ENCODE results near the gene MYCBPAP.

Gene MYCBPAP

DNA sequence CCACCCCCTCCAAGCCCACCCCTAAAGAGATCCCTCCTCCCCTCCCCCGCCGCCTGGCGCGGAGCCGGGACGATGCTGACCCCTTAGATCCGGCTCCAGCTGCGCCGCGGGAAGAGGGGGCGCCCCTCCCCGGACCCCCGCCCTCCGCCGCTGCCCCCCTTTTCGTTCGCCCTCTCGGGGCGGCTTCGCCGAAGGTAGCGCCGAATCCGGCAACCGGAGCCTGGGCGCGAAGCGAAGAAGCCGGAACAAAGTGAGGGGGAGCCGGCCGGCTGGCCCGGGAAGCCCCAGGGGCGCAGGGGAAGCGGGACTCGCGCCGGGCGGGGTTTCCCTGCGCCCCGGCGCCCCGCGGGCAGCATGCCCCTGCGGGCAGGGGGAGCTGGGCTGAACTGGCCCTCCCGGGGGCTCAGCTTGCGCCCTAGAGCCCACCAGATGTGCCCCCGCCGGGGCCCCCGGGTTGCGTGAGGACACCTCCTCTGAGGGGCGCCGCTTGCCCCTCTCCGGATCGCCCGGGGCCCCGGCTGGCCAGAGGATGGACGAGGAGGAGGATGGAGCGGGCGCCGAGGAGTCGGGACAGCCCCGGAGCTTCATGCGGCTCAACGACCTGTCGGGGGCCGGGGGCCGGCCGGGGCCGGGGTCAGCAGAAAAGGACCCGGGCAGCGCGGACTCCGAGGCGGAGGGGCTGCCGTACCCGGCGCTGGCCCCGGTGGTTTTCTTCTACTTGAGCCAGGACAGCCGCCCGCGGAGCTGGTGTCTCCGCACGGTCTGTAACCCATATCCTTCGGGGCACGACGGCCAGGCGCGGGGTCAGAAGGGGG is 52.9 kb downstream of the MYCBPAP start:
- Histone ChIP-seq H3K79me2 (ENCODE audit: low read length) (no peaks in the 10 kb centered on the region), H2AFZ (ENCODE audit: low read depth, low read length) (no peak overlapping the region), H3K4me1 (ENCODE audit: low read length) (peaks cover 4% of the 10 kb centered on the region; the same call in 1 of the 2 replicates), H3K27me3 (ENCODE audit: low read depth, low read length) (peaks cover 33% of the 10 kb centered on the region), H3K4me2 (ENCODE audit: low read length) (peak overlapping the region; percentile 91), H3K27ac (ENCODE audit: low read length) (no peak overlapping the region), H3K9ac (ENCODE audit: low read length) (peak overlapping the region; percentile 34; the same call in 1 of the 2 replicates), H3K4me3 (ENCODE audit: low read length) (peak overlapping the region; percentile 75), H4K20me1 (ENCODE audit: insufficient read depth, low read length) (no peaks in the 10 kb centered on the region), H3K36me3 (replicated peaks; ENCODE audit: low read depth, low read length) (no peaks in the 10 kb centered on the region), H3K9me3 (ENCODE audit: insufficient read depth, low read length) (no peaks in the 10 kb centered on the region)
- no peak for TF ChIP-seq EZH2phosphoT487 (IDR thresholded peaks at IDR 0.05; ENCODE audit: low read depth)
- TF ChIP-seq, protein P1, sequence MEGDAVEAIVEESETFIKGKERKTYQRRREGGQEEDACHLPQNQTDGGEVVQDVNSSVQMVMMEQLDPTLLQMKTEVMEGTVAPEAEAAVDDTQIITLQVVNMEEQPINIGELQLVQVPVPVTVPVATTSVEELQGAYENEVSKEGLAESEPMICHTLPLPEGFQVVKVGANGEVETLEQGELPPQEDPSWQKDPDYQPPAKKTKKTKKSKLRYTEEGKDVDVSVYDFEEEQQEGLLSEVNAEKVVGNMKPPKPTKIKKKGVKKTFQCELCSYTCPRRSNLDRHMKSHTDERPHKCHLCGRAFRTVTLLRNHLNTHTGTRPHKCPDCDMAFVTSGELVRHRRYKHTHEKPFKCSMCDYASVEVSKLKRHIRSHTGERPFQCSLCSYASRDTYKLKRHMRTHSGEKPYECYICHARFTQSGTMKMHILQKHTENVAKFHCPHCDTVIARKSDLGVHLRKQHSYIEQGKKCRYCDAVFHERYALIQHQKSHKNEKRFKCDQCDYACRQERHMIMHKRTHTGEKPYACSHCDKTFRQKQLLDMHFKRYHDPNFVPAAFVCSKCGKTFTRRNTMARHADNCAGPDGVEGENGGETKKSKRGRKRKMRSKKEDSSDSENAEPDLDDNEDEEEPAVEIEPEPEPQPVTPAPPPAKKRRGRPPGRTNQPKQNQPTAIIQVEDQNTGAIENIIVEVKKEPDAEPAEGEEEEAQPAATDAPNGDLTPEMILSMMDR (IDR thresholded peaks at IDR 0.05; ENCODE audit: low read depth, low read length): no peak

DNA sequence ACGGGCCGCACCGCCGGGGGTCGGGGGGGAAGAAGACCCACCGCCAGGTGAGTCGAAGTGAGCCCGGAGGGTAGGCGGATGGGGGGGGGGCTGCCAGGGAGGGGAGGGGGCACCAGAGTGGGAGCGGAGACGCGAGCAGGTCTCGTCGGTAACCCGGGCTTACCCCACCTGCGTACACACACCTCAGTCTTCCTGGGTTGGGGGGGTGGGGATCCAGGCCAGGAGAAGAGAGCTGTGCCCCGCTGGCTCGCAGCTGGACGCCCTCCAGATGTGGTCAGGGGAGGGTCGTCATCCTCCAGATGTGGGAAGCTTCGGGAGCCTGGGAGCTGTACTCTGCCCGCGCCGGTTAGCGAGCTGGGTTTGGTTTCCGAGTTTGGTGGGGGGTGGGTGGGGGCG is 53.5 kb downstream of the MYCBPAP start:
- H3K36me3 ChIP-seq (replicated peaks; ENCODE audit: low read depth, low read length): no peaks in the 10 kb centered on the region
- H3K4me2 ChIP-seq (ENCODE audit: low read length): no peak overlapping the region
- no peaks in the 10 kb centered on the region for H4K20me1 ChIP-seq (ENCODE audit: insufficient read depth, low read length)
- no peak overlapping the region for H2AFZ ChIP-seq (ENCODE audit: low read depth, low read length)
- no peak overlapping the region for H3K27ac ChIP-seq (ENCODE audit: low read length)
- TF ChIP-seq, protein P1 (IDR thresholded peaks at IDR 0.05; ENCODE audit: low read depth, low read length): no peak
- TF ChIP-seq EZH2phosphoT487 (IDR thresholded peaks at IDR 0.05; ENCODE audit: low read depth): no peak
- H3K9me3 ChIP-seq (ENCODE audit: insufficient read depth, low read length): no peaks in the 10 kb centered on the region
- H3K79me2 ChIP-seq (ENCODE audit: low read length): no peaks in the 10 kb centered on the region
- H3K4me3 ChIP-seq (ENCODE audit: low read length): no peak overlapping the region
- H3K4me1 ChIP-seq (ENCODE audit: low read length): peaks cover 4% of the 10 kb centered on the region; the same call in 1 of the 2 replicates
- H3K9ac ChIP-seq (ENCODE audit: low read length): no peak overlapping the region
- H3K27me3 ChIP-seq (ENCODE audit: low read depth, low read length): peaks cover 40% of the 10 kb centered on the region

DNA sequence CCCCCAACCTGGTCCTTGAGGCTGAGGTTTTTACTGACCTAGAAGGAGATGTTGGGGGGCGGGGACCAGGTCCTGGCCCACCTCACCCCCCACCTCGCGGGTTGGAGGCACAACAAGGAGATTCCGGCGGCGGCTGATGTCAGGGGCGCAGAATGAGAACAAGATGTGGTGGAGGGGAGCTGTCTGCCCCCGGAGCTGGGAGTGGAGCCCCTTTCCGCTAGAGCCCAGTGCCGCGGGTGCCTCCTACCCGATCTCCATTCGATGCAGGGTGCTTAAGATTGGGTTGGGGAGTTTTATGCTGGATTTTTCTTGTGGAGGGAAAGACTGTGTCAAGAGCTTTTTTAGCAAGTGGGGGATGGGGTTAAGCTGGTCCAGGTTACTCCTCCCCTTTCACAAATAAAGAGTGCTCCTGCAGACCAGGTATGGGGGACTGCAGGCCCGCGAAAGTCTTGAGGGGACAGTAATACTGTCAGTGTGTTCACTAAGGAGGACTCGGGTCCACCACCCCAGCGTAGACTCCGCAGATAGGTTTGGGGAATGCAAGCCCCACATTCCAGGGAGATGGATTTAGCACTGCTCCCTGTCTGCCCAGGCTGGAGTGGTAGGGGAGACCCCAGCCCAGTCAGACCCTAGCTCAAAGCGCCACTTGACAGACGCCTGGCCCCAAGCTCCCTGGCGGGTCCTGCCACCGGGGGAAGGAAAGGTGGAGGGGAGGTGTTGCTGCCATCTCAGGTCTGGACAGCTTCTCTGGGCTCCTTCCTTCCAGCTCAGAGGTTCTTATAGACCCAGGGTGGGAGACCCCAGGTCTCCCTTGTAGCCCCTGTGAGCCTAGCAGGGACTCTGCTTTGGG is 54.2 kb downstream of the MYCBPAP start:
- H3K27ac ChIP-seq (ENCODE audit: low read length): no peak overlapping the region
- H3K9me3 ChIP-seq (ENCODE audit: insufficient read depth, low read length): no peaks in the 10 kb centered on the region
- H3K4me2 ChIP-seq (ENCODE audit: low read length): no peak overlapping the region
- TF ChIP-seq, protein P1 (IDR thresholded peaks at IDR 0.05; ENCODE audit: low read depth, low read length): no peak
- TF ChIP-seq EZH2phosphoT487 (IDR thresholded peaks at IDR 0.05; ENCODE audit: low read depth): no peak
- H3K79me2 ChIP-seq (ENCODE audit: low read length): no peaks in the 10 kb centered on the region
- no peaks in the 10 kb centered on the region for H3K36me3 ChIP-seq (replicated peaks; ENCODE audit: low read depth, low read length)
- H2AFZ ChIP-seq (ENCODE audit: low read depth, low read length): no peak overlapping the region
- no peaks in the 10 kb centered on the region for H4K20me1 ChIP-seq (ENCODE audit: insufficient read depth, low read length)
- H3K9ac ChIP-seq (ENCODE audit: low read length): no peak overlapping the region
- no peak overlapping the region for H3K4me3 ChIP-seq (ENCODE audit: low read length)
- H3K4me1 ChIP-seq (ENCODE audit: low read length): peaks cover 4% of the 10 kb centered on the region; the same call in 1 of the 2 replicates
- peaks cover 47% of the 10 kb centered on the region for H3K27me3 ChIP-seq (ENCODE audit: low read depth, low read length)

DNA sequence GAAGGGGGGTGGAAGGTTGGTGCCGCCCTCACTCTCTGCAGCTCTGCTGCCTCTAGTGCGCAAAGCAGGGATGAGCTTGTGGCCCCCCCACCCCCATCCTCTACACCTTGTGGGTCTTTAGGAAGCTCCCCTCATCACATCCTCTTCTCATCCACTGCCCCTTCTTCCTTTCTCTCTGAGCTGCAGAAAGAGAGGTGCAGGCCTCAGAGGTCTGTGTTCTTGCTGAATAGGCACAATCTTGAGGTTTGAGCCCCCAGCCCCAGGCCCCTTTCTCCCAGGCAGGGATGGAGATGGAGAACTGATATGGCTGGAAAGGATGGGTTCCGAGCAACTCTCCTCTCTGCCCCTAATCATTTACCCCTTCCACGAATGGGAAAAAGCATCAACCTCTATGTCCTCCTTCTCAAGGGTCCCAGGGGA is 54.9 kb downstream of the MYCBPAP start:
- no peak overlapping the region for H3K4me2 ChIP-seq (ENCODE audit: low read length)
- TF ChIP-seq, protein P1 (IDR thresholded peaks at IDR 0.05; ENCODE audit: low read depth, low read length): no peak
- no peak overlapping the region for H3K4me3 ChIP-seq (ENCODE audit: low read length)
- H3K9me3 ChIP-seq (ENCODE audit: insufficient read depth, low read length): no peaks in the 10 kb centered on the region
- no peaks in the 10 kb centered on the region for H3K79me2 ChIP-seq (ENCODE audit: low read length)
- H3K9ac ChIP-seq (ENCODE audit: low read length): no peak overlapping the region
- peaks cover 53% of the 10 kb centered on the region for H3K27me3 ChIP-seq (ENCODE audit: low read depth, low read length)
- no peak overlapping the region for H2AFZ ChIP-seq (ENCODE audit: low read depth, low read length)
- no peaks in the 10 kb centered on the region for H3K36me3 ChIP-seq (replicated peaks; ENCODE audit: low read depth, low read length)
- no peaks in the 10 kb centered on the region for H4K20me1 ChIP-seq (ENCODE audit: insufficient read depth, low read length)
- no peak overlapping the region for H3K27ac ChIP-seq (ENCODE audit: low read length)
- H3K4me1 ChIP-seq (ENCODE audit: low read length): peaks cover 4% of the 10 kb centered on the region; the same call in 1 of the 2 replicates
